Ascending aorta (tissue), 2 donors: ENCODE measurements around the gene HIC1. TPM values are rescaled to one million over a fixed set of nuclear protein-coding genes. Genes with fewer than 3 reads are reported as not detected.

Experiments
- DNase-seq, 2 donors: peaks; one replicate each; pipeline ENCODE4 v3.0.0-alpha.2; 2019; ENCODE audit warnings: low spot score in 2 of 2
- H3K27ac ChIP-seq, 2 donors: fragments of 200-600 bp; sonication (generic); one replicate each; pipeline ENCODE4 v1.5.1; 2016 to 2017; ENCODE audit warnings: mild to moderate bottlenecking in 1 of 2
- H3K27me3 ChIP-seq: fragments of 200-600 bp; sonication (generic); one replicate; pipeline ENCODE4 v1.5.1; 2017
- H3K36me3 ChIP-seq, 2 donors: fragments of 200-600 bp; sonication (generic); one replicate each; pipeline ENCODE4 v1.5.1; 2016
- H3K4me1 ChIP-seq, 2 donors: fragments of 200-600 bp; sonication (generic); one replicate each; pipeline ENCODE4 v1.5.1; 2016 to 2017; ENCODE audit warnings: mild to moderate bottlenecking in 1 of 2
- H3K4me3 ChIP-seq, 2 donors: fragments of 200-600 bp; sonication (generic); one replicate each; pipeline ENCODE4 v1.5.1; 2016 to 2017; ENCODE audit warnings: mild to moderate bottlenecking in 1 of 2
- H3K9me3 ChIP-seq, 2 donors: fragments of 200-600 bp; sonication (generic); one replicate each; pipeline ENCODE4 v1.5.1; 2016
- intact Hi-C: fragments of 100-400 bp; cut with DNase I; formaldehyde crosslinking; loops from one replicate; pipeline ENCODE4 v1.15.1; 2023
- total RNA-seq: library from RNA; depleted of rRNA; stranded (reverse); fragments of >200 nt; gene quantifications from one replicate; pipeline ENCODE4 v1.1.0, GENCODE V29; 2016
- TF ChIP-seq, protein P1 (sequence below), 3 experiments: fragments of 200-600 bp in 2 of 3; fragments of 450-650 bp in 1 of 3; sonication (generic) in 2 of 3; IDR thresholded peaks; one replicate each; pipeline ENCODE4 v1.5.1; 2016 to 2019; ENCODE audit warnings: antibody characterized with exemption in 3 of 3, mild to moderate bottlenecking in 1 of 3, moderate library complexity in 1 of 3

HIC1 gene
- total RNA-seq, 1 donor from 2014 or later: 131 TPM

DNA sequence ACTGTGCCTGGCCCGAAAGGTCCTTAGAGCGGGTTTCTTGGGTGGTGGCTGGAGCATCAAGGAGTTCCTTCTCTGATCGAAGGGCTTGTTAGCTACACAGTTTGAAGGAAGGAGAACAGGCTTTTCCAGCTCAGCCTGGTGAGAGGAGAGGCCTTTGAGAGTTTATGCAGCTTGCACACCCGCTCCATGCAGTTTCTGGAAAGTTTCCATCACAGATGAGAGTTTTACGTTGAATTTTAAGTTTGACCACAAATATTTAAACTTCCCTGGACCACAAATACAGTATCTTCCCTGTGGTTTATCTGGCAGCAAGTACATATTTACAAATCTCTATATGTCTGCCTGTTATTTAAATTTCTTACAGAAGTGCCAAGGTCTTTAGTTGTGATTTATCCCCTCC, 56.8 kb downstream of the HIC1 start:
- no peaks in the 10 kb centered on the region for H3K27me3 ChIP-seq
- H3K4me3 ChIP-seq: no peak overlapping the region
- intact Hi-C loops: no loop called here
- peaks cover 7 to 14% of the 10 kb centered on the region in 2 donors for H3K4me1 ChIP-seq
- H3K9me3 ChIP-seq: no peaks in the 10 kb centered on the region
- H3K27ac ChIP-seq: no peak overlapping the region
- TF ChIP-seq, protein P1, sequence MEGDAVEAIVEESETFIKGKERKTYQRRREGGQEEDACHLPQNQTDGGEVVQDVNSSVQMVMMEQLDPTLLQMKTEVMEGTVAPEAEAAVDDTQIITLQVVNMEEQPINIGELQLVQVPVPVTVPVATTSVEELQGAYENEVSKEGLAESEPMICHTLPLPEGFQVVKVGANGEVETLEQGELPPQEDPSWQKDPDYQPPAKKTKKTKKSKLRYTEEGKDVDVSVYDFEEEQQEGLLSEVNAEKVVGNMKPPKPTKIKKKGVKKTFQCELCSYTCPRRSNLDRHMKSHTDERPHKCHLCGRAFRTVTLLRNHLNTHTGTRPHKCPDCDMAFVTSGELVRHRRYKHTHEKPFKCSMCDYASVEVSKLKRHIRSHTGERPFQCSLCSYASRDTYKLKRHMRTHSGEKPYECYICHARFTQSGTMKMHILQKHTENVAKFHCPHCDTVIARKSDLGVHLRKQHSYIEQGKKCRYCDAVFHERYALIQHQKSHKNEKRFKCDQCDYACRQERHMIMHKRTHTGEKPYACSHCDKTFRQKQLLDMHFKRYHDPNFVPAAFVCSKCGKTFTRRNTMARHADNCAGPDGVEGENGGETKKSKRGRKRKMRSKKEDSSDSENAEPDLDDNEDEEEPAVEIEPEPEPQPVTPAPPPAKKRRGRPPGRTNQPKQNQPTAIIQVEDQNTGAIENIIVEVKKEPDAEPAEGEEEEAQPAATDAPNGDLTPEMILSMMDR (IDR thresholded peaks at IDR 0.05): no peak
- H3K36me3 ChIP-seq: no peaks in the 10 kb centered on the region
- DNase-seq: no peak

Other genes starting within 250 kb of the HIC1 start
- gene SMYD4, start 225.2 kb upstream of the HIC1 start, total RNA-seq: 7.6 TPM
- 34.0 TPM for gene RPA1, start 225.1 kb upstream of the HIC1 start, total RNA-seq
- gene RTN4RL1, start 29.8 kb upstream of the HIC1 start, total RNA-seq: 11.5 TPM
- gene DPH1, start 24.9 kb upstream of the HIC1 start, total RNA-seq: 125 TPM
- gene OVCA2, start 13.1 kb upstream of the HIC1 start, total RNA-seq: 71.3 TPM
- gene SMG6, start 248.7 kb downstream of the HIC1 start, total RNA-seq: 50.8 TPM
- not detected for gene SRR, start 248.8 kb downstream of the HIC1 start, total RNA-seq